GM21526 (cell line): Measurements from ENCODE around the gene RWDD1.
"Not testable (repeated sequence)": the region's sequence is repeated elsewhere in the genome, so short reads cannot be mapped to it uniquely, and the experiment has no call there.

ENCODE experiments used
- ATAC-seq: cut with Tn5 transposase; IDR thresholded peaks from one replicate; pipeline ENCODE4 v1.9.1; 2021; ENCODE audit warnings: moderate library complexity; ENCODE audit not compliant: unreplicated experiment, low FRiP score

Gene RWDD1

DNA sequence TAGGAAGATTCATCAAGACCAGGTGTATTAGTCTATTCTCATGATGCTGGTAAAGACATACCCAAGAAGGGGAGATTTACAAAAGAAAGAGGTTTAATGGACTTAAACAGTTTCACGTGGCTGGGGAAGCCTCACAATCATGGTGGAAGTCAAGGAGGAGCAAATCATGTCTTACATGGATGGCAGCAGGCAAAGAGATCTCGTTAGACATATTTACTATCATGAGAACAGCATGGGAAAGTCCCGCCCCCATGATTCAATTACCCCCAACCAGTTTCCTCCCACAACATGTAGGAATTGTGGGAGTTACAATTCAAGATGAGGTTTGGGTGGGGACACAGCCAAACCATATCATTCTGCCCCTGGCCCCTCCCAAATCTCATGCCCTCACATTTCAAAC, 32.6 kb downstream of the RWDD1 start:
- ATAC-seq = not testable (repeated sequence)

DNA sequence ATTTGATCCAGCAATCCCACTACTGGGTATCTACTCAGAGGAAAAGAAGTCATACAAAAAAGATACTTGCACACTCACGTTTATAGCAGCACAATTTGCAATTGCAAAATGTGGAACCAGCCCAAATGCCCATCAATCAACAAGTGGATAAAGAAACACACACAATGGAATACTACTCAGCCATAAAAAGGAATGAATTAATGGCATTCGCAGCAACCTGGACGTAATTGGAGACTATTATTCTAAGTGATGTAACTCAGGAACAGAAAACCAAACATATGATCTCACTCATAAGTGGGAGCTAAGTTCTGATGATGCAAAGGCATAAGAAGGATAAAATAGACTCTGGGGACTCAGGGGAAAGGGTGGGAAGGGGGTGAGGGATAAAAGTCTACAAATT, 33.6 kb downstream of the RWDD1 start:
- not testable (repeated sequence) for ATAC-seq

DNA sequence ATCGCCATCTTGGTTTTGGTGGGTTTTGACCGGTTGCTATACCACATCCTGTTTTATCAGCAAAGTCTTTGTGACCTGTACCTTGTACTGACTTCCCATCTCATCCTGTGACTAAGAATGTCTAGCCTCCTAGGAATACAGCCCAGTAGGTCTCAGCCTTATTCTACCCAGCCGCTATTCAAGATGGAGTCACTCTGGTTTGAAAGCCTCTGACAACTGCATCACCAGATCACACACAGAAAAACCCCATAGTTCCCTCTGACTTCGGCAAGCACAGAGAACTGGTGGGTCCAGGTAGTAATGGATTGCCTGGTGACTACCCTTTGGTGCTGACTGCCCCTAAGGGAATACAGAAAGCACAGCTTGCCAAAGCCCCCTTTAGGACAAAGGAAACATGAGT, 34.6 kb downstream of the RWDD1 start:
- ATAC-seq = no peak

- ATAC-seq = no peak
Observed at GRCh38 chr6:116611056-116611455, 39.8 kb downstream of the RWDD1 start.

GRCh38 chr6:116615937-116616736, 44.8 kb downstream of the RWDD1 start, which contains the start of gene RSPH4A:
Gene RSPH4A, plus strand, starts transcription at chr6:116616479. Its CDS starts 145 bp downstream, at chr6:116616624.
- ATAC-seq = peak; percentile 100

- no peak for ATAC-seq
Observed at GRCh38 chr6:116616737-116617053, 45.4 kb downstream of the RWDD1 start.

DNA sequence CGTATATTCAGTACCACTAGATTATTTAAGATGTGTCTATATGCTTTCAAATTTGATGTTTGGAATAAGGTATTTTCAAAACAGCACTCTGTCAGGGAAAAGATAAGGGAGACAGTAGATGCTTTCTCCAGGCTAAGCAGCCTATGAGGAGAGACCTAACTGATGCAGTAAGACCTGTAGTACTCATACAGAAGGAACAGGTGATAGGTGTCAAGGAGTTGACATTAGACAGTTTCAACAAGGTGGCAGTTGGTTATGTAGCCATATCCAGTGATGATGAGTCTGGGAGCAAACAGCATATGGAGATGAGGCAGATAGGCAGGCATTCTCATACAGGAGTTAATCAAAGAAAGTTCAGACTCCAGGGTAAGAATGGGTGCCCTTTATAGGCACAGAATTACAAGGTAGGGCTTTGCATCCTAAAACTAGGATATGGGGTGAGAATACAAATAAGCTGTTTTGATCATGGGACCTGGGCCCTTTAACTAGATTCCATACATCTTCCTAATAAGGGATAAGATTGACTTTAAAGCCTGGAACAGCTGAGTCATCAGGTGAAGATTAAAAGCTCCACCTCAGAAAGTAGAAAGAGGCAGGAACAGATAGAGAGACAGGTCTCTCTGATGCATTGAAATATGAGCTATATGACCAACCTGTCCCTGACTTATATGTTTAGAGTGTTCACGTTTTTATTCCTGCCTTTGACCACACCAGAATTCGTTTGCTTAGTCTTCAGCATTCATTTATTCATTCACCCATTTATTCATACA, 52.9 kb downstream of the RWDD1 start:
- ATAC-seq = no peak

DNA sequence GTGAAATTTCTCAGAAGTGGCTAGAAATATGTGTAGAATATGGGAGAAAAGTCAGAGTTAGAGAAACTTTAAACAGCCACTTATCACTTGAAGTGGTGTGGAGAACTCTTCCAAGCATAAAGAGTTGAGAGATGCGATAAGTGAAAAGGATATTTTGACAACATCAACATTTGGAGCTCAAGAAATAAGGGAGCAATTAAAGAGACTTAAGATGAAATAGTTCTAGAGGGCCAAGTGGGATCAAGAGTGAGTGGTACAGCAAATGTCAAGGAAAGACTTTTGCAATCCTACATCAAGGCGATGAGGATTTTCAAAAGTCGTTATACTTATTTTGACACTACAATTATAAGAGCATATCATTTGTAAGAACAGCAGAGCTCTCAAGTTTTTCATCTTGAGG, 54.6 kb downstream of the RWDD1 start:
- ATAC-seq = no peak

DNA sequence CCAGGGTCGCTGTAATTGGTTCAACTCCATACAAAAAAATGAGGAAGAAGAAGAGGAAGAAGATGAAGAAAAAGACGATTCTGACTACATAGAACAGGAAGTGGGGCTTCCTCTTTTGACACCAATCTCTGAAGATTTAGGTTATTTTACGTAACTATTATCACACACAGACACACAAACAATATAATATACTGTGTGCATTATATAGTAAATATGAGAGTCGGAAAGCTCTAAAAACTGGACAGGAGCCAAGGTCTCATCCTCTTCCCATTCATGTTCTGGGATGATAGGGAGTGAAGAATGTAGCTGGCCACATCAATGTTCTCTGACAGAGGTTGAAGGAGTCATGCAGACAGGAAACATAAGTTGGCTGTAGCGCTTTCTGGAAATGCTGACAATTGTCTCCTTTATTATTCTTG, 58.3 kb downstream of the RWDD1 start:
- no peak for ATAC-seq

DNA sequence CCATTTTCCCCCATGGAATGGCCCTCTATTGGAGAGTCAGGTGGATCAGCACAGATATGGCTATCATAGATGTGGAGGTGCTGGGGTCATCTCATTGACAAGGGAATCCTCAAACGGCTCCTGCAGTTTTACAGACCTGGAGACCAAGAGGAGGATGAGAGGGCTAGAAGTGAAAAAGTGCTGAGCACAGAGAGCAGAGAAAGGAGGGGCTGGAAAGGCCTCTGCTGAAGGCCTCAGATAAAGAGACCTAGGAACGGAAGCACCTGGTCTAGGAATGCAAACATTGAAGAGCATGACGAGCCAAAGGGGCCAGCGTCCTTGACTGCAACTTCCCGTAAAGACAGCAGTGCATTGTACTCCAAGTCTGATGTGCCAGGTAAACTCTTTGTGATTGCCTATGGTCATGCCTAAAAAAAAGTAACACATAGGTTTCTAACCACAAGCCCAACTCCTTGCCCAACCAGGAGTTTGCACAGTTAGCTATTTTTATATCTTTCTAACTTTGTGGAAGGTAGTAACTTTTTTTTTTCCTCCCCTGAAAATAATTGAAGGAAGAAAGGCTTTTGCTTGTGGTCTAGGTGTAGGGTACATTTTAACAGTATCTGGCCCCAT, 60.2 kb downstream of the RWDD1 start:
- ATAC-seq = no peak

DNA sequence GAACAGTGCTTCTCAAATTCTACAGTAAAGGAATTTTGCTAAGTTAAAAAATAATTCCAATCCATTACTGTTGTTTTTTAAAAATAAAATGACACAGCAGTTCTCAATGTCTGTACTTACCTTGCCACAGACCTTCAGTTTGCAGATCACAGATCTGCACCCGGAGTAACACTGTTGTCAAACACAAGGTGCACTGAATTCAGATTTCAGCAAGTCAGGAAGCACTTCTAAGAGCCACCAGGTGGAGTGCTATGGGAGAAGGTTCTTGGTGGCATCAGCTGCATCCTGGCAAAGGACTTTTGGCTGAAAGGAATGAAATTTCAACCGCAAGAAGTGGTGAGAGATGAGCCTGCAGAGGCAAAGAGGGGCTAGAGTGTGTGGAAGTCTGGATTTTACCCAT, 62.4 kb downstream of the RWDD1 start:
- ATAC-seq = no peak
